ENCODE results near the gene ADM.

DNA sequence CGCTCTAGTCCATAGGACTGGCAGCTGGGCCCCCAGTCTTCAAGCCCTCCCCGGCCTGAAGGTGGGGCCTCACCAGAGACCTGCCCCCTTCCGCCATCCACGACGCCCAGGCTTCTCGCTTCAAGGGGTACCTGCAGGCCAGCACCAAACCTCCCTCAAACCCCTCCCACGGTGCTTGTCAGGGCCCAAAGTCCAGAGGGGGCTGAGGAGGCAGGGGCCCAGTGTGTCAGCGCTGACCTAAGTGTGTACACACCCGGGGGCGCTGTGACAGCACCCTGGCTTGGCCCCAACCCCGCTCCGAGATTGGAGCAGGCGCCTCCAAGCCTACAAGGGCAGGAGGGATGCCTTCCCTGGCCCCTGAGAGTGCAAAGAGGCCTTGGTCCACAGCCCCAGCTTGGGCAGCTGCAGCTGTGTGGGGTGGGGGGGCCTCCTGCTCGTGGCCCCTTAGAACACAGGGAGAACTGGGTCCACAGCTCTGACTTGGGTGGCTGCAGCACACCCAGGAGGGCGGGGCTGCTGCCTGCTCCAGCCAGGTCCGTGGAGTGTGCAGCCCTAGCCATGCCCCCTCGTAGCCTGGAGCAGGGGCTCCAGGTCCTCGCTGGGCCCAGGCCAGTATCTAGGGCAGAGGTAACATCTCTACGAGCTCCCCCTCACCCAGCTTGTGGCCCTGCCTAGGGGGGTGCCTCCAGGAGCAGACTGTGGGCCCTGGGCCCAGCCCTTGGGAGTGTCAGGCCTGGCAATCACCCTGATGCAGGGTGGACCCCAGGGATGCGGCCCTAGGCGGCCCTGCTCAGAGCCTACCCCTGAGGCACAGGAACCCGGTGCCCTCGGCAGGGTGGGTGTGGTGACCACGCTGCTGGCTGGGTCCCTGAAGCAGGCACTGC lies 15.8 kb upstream of the ADM start:
- TF ChIP-seq, protein P1, sequence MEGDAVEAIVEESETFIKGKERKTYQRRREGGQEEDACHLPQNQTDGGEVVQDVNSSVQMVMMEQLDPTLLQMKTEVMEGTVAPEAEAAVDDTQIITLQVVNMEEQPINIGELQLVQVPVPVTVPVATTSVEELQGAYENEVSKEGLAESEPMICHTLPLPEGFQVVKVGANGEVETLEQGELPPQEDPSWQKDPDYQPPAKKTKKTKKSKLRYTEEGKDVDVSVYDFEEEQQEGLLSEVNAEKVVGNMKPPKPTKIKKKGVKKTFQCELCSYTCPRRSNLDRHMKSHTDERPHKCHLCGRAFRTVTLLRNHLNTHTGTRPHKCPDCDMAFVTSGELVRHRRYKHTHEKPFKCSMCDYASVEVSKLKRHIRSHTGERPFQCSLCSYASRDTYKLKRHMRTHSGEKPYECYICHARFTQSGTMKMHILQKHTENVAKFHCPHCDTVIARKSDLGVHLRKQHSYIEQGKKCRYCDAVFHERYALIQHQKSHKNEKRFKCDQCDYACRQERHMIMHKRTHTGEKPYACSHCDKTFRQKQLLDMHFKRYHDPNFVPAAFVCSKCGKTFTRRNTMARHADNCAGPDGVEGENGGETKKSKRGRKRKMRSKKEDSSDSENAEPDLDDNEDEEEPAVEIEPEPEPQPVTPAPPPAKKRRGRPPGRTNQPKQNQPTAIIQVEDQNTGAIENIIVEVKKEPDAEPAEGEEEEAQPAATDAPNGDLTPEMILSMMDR (IDR thresholded peaks at IDR 0.05): no peak
- no peak for TF ChIP-seq POLR2A (IDR thresholded peaks at IDR 0.05)

Measured in thyroid gland (tissue), 4 donors.